ENCODE measurements around the gene TDO2. TPM values are rescaled to one million over a fixed set of nuclear protein-coding genes. Genes with fewer than 3 reads are reported as not detected.

Gene TDO2
- total and polyA plus RNA-seq, 8 donors: 0.35 to 1.4 (median 0.48) TPM; not detected in 4

DNA sequence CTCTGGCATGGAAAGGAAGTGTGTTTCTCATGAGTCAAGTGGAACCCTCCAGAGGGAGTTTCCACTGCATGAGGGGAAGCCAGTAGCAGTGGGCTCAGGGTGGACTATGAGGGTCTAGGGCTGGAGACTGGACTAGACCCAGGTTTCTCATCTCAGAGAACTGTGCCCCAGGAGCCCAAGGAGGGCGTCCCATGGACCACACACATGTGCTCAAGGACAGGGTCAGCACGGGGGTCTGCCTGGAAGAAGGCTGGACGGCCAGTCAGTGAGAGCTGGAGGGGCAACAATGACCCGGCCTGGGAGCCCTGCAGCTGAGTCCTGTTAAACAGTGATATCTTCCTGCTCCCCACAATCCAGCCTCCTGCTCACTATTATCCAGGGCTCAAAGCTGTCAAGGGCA is 55.9 kb downstream of the TDO2 start:
- Histone ChIP-seq H3K27ac (no peak overlapping the region), H3K4me1 (no peaks in the 10 kb centered on the region), H3K9me3 (no peaks in the 10 kb centered on the region), H3K27me3 (no peaks in the 10 kb centered on the region), H3K4me3 (no peak overlapping the region), H3K36me3 (no peaks in the 10 kb centered on the region)
- WGBS, 2 donors: 58 to 77% methylated on average over 4 of the region's 4 CpGs
- DNase-seq (peak in 1 of 6 donors; percentile 57), ATAC-seq (no peak), FAIRE-seq (no peak)
- intact Hi-C loops (cut with DNase I): no loop called here
- TF ChIP-seq, protein P1, sequence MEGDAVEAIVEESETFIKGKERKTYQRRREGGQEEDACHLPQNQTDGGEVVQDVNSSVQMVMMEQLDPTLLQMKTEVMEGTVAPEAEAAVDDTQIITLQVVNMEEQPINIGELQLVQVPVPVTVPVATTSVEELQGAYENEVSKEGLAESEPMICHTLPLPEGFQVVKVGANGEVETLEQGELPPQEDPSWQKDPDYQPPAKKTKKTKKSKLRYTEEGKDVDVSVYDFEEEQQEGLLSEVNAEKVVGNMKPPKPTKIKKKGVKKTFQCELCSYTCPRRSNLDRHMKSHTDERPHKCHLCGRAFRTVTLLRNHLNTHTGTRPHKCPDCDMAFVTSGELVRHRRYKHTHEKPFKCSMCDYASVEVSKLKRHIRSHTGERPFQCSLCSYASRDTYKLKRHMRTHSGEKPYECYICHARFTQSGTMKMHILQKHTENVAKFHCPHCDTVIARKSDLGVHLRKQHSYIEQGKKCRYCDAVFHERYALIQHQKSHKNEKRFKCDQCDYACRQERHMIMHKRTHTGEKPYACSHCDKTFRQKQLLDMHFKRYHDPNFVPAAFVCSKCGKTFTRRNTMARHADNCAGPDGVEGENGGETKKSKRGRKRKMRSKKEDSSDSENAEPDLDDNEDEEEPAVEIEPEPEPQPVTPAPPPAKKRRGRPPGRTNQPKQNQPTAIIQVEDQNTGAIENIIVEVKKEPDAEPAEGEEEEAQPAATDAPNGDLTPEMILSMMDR (IDR thresholded peaks at IDR 0.05): no peak

DNA sequence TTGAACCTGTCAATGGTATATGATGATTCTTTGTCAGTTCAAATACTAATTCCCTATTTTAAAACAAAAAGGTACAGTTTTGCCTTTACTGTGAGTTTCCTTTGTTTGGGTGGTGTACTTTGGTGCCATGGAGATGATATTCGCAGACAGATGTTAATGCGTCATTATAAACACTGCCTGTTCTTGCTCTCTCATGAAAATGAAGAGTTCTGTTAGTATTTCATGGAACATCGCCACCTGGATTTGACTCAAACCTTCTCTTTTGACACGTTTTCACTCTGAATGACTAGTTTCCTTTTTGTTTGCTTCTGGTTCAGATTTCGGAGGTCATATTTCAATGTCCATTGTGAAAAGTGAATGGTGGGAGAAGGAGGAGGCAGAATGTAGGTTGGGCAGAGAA is 57.0 kb downstream of the TDO2 start:
- TF ChIP-seq, protein P1 (IDR thresholded peaks at IDR 0.05): no peak
- no peaks in the 10 kb centered on the region for H3K9me3 ChIP-seq
- no peaks in the 10 kb centered on the region for H3K36me3 ChIP-seq
- no peak for DNase-seq
- intact Hi-C loops (cut with DNase I): no loop called here
- ATAC-seq: peak in 1 of 4 donors; percentile 22
- H3K4me3 ChIP-seq: no peak overlapping the region
- no peaks in the 10 kb centered on the region for H3K4me1 ChIP-seq
- H3K27me3 ChIP-seq: no peaks in the 10 kb centered on the region
- no peak overlapping the region for H3K27ac ChIP-seq
- FAIRE-seq: peak; percentile 54
- WGBS, 2 donors: 34 to 40% methylated on average over 5 of the region's 5 CpGs

DNA sequence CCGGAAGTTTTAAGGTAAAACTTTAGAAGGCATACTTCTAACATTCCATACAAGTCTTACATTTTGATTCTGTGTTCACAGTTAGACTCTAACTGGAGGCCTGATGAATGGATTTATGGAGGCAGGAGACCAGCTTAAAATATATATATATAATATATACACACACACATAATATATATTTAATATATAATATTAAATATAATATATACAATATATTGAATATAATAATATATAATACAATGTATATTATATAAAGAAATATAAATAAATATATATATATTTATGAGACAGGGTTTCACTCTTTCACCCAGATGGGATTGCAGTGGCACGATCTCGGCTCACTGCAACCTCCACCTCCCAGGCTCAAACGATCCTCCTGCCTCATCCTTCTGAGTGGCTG is 58.1 kb downstream of the TDO2 start:
- 82 to 89% methylated on average over 4 of the region's 4 CpGs for WGBS, 2 donors
- H3K27ac ChIP-seq: no peak overlapping the region
- FAIRE-seq: no peak
- intact Hi-C loops (cut with DNase I): no loop called here
- ATAC-seq: no peak
- no peaks in the 10 kb centered on the region for H3K4me1 ChIP-seq
- TF ChIP-seq, protein P1 (IDR thresholded peaks at IDR 0.05): no peak
- H3K27me3 ChIP-seq: no peaks in the 10 kb centered on the region
- no peaks in the 10 kb centered on the region for H3K36me3 ChIP-seq
- DNase-seq: no peak
- no peaks in the 10 kb centered on the region for H3K9me3 ChIP-seq
- no peak overlapping the region for H3K4me3 ChIP-seq

DNA sequence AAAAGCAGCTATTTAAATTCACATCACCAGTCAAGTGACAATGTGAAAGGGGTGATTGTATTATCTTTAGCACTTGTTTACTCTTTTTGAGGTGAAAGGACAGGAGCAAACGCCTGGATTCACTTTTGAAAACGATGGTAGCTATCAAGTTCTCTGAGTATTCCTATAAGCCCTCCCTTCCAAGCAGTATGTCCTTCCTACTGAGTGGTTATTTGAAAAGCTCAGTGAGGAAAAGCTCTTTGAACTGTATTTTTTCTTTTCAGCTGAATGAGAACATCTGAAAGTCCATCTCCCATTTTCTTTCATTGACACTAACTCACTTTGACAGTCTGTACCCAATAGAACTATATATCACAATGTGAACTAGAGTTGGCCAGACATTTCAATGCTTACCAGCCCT is 59.3 kb downstream of the TDO2 start:
- no peak overlapping the region for H3K27ac ChIP-seq
- 30 to 32% methylated on average over 2 of the region's 2 CpGs for WGBS, 2 donors
- no peaks in the 10 kb centered on the region for H3K4me1 ChIP-seq
- H3K27me3 ChIP-seq: no peaks in the 10 kb centered on the region
- intact Hi-C loops (cut with DNase I): no loop called here
- no peak for ATAC-seq
- no peak for FAIRE-seq
- DNase-seq: no peak
- H3K9me3 ChIP-seq: no peaks in the 10 kb centered on the region
- H3K4me3 ChIP-seq: no peak overlapping the region
- TF ChIP-seq, protein P1 (IDR thresholded peaks at IDR 0.05): no peak
- no peaks in the 10 kb centered on the region for H3K36me3 ChIP-seq

DNA sequence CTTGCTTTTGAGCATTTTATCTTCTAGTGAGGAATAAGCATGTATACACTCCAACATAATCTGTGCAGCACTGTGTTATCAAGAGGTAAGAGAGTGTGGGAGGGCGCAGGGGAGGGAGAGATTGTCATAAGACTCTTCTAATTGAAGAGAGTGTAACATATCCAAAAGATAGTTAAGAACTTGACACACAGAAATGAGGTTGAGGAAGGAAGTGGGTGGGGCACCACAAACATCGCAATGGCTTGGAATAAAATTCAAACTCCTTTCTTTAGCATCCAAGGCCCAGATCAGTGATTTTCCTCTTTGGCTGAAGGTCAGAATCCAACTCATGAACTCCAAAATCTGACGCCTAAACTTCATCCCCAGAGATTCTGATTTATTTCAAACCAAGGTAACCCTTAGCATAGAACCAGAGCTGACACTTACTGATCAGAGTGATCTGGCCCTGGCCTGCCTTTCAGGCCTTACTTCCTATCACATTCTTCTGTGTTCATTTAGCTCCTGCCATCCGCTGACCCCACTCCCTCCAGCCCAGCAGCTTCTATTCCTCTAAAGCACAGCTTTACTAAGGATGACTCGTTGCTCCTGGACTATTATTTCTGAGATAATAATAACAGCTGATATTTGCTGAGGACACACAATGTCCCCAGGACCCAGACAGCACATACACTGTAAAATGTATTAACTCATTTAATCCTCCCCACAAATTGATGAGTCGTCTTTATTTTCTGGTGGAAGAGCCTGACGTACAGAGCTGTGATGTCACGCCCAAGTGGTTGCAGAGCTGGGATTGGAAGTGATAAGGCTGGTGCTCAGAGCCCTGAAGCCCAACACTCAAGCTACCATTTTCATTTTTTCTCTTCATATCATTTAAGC is 60.8 kb downstream of the TDO2 start:
- no peak overlapping the region for H3K27ac ChIP-seq
- DNase-seq (no peak), FAIRE-seq (no peak), ATAC-seq (no peak)
- no peaks in the 10 kb centered on the region for H3K4me1 ChIP-seq
- no peaks in the 10 kb centered on the region for H3K36me3 ChIP-seq
- intact Hi-C loops (cut with DNase I): no loop called here
- 71 to 81% methylated on average over 8 of the region's 8 CpGs for WGBS, 2 donors
- no peak overlapping the region for H3K4me3 ChIP-seq
- no peaks in the 10 kb centered on the region for H3K9me3 ChIP-seq
- H3K27me3 ChIP-seq: no peaks in the 10 kb centered on the region
- TF ChIP-seq, protein P1 (IDR thresholded peaks at IDR 0.05): no peak
